Stimulated activated CD4-positive, alpha-beta T cell treated with anti-CD3 and anti-CD28 coated beads, TNF-alpha, amount 100 ng/mL, for 1 hour (primary cell): ENCODE data around the gene ESR1.
"Not testable (repeated sequence)": the region's sequence is repeated elsewhere in the genome, so short reads cannot be mapped to it uniquely, and the experiment has no call there.

ENCODE experiments used
- DNase-seq, 3 donors: peaks; one replicate each; pipeline ENCODE4 v3.0.0-alpha.2; 2020; ENCODE audit warnings: low read depth in 3 of 3, low spot score in 1 of 3

The ESR1 gene

GRCh38 chr6:151891524-151891923 lies 84.0 kb downstream of the ESR1 start:
- DNase-seq, result no peak

GRCh38 chr6:151894426-151894825 lies 86.9 kb downstream of the ESR1 start:
- not testable (repeated sequence) for DNase-seq

GRCh38 chr6:151899221-151899620 lies 91.7 kb downstream of the ESR1 start:
- DNase-seq, result not testable (repeated sequence)

GRCh38 chr6:151899796-151900195 lies 92.3 kb downstream of the ESR1 start:
- not testable (repeated sequence) for DNase-seq

GRCh38 chr6:151900256-151900655 lies 92.8 kb downstream of the ESR1 start:
- no peak for DNase-seq

GRCh38 chr6:151901009-151901411 lies 93.5 kb downstream of the ESR1 start:
- no peak for DNase-seq

- DNase-seq, result no peak
Measured at GRCh38 chr6:151904631-151905030, 97.1 kb downstream of the ESR1 start.

- DNase-seq, result no peak
Measured at GRCh38 chr6:151905072-151905471, 97.6 kb downstream of the ESR1 start.

GRCh38 chr6:151905854-151906253 lies 98.4 kb downstream of the ESR1 start:
- DNase-seq, result no peak

GRCh38 chr6:151911401-151911800 lies 103.9 kb downstream of the ESR1 start:
- DNase-seq, result no peak

- DNase-seq, result no peak
Measured at GRCh38 chr6:151914484-151914883, 107.0 kb downstream of the ESR1 start.

GRCh38 chr6:151916075-151916474 lies 108.6 kb downstream of the ESR1 start:
- DNase-seq, result no peak

GRCh38 chr6:151916680-151917164 lies 109.2 kb downstream of the ESR1 start:
- no peak for DNase-seq

- no peak for DNase-seq
Measured at GRCh38 chr6:151917531-151918329, 110.2 kb downstream of the ESR1 start.

- DNase-seq, result no peak
Measured at GRCh38 chr6:151940307-151940706, 132.8 kb downstream of the ESR1 start.

- no peak for DNase-seq
Measured at GRCh38 chr6:151948002-151948743, 140.7 kb downstream of the ESR1 start.

GRCh38 chr6:151958332-151958731 lies 150.8 kb downstream of the ESR1 start:
- no peak for DNase-seq

- DNase-seq, result no peak
Measured at GRCh38 chr6:151959086-151959485, 151.6 kb downstream of the ESR1 start.

- DNase-seq, result no peak
Measured at GRCh38 chr6:151961809-151962208, 154.3 kb downstream of the ESR1 start.

GRCh38 chr6:151962246-151962846 lies 154.9 kb downstream of the ESR1 start:
- DNase-seq, result no peak

- DNase-seq, result no peak
Measured at GRCh38 chr6:151963001-151963400, 155.5 kb downstream of the ESR1 start.

- DNase-seq, result not testable (repeated sequence)
Measured at GRCh38 chr6:151964412-151964811, 156.9 kb downstream of the ESR1 start.
